GM18511 (cell line): Measurements from ENCODE around the gene TESMIN.

Experiments
- ATAC-seq: cut with Tn5 transposase; IDR thresholded peaks from one replicate; pipeline ENCODE4 v1.9.1; 2021; ENCODE audit warnings: mild to moderate bottlenecking, moderate library complexity; ENCODE audit not compliant: unreplicated experiment

The TESMIN gene

DNA sequence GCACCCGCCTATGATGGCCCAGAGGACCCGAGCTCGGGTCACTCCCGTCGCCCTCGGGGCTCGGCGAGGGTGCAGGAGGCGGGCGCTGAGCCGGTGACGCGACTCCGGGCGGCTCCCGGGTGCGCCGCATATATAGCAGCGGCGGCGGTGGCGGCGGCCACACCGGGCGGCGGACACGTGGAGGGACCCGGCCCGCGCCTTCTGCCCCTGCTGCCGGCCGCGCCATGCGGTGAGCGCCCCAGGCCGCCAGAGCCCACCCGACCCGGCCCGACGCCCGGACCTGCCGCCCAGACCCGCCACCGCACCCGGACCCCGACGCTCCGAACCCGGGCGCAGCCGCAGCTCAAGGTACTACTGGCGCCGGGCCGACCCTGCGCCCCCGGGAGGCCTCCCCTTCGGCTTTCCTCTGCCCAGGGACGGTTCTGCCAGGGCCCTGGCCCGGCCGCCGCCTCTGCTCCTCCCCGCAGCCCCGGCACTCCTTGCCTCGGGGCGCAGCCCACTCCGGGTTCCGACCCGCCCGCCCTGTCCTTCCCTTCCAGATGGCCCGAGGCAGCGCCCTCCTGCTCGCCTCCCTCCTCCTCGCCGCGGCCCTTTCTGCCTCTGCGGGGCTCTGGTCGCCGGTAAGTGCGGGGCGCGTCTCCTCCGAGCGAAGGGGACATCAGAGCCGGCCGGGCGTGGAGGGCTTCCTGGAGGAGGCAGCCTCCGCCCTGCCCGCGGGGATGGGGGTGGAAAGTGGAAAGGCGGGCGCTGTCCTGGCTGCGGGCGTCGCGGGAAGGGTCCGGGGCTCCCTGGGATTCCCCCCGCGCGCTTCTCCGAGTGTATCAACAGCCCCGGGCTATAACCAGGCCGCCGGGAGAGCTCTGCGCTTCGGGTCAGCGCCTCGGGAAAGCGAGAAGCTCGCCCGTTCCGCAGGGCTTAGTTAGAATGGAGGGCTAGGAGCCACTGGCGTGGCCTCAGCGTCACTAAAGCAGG, 66.6 kb downstream of the TESMIN start, which contains the start of gene GAL:
Gene GAL (plus strand): TSS at position 160 of the 972 bp plus-strand sequence. CDS start 380 bp downstream, at position 540.
- ATAC-seq = no peak

DNA sequence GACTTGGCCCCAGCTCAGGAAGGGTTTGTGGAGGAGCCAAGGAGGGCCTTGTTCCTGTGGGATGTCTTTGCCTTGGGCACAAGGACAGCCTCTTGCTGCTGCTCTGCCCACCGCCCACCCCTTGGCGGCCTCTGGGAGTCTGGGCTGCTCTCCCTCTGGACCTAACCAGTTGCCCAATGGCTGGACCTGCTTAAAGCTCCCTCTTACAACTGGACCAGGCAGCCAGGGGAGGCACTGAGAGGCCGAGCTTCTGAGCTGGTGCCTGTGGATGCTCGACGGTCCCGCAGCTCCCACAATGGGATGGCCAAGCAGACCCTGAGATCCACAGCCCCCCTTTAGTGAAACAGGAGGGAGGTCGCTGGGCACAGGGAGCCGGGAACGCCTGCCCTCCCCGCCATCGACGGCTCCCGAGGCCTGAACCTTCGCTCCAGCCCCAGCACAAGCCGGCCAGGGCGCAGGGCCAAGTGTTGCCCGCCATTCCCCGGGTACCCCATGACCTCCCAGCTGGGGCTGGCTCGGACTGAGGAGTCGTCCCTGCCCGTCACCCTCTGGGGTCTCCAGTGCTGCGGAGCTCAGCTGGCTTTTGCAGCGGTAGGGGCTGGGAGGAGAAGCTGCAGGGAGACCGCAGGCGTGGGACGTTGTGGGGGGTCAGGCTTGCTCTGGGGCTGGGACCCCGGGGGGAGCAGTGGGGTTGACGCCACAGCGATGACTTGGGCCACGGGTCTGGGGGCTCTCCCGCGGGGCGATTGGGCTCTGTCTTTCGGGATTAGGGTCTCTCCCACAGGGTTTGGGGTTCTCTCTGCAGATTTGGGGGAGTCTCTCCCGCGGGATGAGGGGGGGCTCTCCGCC, 67.6 kb downstream of the TESMIN start:
- no peak for ATAC-seq

DNA sequence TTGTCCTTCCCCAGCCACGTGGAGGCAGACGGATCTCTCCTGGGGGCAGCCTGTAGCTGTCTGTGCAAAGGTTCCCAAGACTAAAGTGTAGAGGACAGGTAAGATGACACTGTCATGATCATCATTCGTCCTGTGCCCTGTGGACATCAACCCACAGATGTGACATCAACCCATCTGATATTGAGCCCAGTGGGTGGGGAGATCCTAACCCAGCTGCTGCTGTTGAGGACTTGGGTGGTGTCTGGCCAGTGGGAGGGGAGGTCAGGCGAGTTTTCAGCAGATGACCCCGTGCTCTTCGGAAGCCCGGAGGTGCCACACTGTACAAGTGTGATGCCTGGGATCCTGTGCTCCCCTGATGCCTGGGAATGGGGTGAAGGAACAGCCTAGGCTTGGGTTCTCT, 68.2 kb downstream of the TESMIN start:
- ATAC-seq = no peak

DNA sequence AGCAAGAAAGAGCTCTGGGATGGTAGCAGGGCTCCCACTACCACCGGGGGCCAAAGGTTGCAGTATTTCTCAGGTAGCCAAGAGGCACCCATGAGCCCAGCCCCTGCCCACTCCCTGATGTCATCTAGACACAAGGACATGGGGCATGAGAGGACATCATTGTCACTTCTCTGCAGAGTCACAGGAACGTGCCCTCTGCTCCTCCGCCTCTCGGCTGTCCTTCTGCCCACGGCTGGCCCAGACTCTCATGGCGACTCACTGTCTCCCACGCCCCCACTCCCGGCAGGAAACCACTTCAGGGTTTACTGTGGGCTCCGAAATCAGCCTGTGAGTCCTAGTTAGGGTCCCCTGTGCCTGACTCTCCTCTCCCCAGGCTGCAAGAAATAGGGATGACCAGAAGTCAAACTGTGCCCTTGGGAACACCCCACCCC, 68.8 kb downstream of the TESMIN start:
- no peak for ATAC-seq

DNA sequence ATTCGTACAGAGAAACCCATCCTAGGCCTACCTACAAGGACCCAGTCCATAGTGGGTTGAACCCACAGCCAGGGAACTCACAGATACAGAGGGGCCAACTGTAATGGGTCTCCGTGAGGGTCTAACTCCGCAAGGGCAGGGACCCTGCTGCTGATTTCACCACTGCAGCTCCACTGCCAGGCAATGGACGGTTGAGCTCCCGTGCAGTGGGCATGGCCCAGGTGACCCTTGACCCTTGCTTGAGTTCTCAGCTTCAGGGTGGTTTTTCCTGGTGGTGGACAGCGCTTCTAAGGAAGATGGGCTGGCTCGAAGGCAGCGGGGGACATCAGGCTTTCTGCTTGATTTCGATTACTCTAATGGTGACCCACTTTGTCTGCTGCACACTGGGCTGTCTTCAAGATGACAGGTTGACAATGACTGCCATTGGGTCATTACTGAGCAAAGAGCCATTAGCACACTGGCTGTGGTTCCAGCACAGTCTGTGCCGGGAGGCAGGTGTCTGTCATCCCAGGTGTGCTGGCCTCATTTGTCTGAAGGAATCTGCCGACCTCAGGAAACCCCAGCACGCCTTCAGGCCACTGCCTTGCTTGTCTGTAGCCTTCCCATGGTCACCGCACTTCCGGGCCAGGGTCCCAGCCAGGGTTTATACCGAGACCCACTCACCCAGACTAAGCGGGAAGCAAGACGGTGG, 70.6 kb downstream of the TESMIN start:
- no peak for ATAC-seq

DNA sequence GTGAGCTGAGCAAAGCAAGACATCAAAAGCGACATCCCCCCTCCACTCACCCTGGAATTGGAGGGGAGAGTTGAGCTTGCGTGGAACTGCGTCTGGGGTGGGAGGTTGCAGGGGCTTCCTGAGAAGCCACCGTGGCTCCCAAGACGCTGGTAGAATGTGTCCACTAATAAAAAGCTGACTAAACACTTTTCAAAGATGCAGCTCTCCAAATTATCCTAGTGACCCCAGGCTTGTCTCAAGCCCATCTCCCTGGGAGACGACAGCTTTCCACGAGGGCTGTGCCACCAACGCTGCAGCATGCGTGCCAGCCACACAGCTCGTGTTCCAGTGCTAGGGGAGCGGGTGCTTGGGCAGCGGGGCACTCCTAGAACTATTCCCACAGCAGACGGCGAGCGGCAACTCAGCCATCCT, 73.3 kb downstream of the TESMIN start:
- no peak for ATAC-seq

DNA sequence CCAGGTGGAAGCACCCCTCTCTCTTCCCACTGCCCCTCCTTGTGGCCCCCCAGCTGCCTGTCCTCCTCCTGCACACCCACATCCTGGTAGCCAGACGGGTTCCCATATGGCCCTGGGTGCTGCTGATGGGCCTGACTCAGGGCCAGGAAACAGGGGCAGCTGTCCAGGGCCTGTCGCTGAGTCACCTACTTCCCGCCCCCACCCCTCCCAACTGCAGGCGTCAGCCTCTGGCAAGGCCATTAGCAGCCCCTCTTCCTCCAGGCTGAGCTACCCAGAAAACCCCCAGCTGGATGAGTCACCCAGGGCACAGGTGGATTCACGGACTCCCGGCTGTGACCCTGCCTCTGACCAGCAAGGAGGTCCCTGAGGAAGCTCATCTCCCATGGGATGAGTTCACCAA, 73.9 kb downstream of the TESMIN start:
- ATAC-seq = no peak

DNA sequence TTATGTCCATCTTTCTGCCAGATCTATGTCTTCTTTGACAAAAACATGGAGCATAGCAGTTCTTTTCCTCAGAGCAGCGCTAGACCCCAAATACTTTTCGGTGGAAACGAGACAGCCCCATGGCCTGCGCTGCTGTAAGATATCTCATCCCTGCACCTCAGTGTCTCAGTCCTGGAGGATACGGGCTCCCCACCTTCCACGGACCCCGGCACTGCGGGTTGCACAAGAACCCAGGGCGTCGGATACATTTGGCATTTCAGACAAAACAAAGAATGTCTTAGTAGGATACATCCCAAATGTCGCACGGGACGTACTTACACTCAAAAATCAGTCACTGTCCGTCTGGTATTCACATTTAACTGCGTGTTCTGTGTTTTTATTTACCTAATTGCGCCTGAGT, 76.9 kb downstream of the TESMIN start:
- ATAC-seq = no peak

DNA sequence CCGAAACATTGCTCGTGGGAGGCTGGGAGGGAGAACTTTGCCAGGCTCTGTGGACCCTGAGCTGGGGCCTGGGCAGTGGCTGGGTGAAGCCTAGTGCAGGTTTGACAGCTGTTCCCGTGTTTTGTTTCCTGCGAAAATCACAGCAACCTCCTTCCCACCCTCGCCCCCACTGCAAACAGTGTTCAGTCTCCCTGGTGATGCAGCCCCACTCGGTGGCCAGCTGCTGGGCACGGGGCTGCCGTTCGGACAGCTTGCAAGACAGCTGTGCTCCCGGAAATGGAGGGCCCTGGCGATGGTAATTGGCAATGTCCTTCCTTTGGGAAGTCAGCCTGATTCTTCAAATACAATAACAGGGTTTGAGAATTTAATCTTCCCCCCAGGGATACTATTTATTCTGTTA, 77.3 kb downstream of the TESMIN start:
- ATAC-seq = no peak

DNA sequence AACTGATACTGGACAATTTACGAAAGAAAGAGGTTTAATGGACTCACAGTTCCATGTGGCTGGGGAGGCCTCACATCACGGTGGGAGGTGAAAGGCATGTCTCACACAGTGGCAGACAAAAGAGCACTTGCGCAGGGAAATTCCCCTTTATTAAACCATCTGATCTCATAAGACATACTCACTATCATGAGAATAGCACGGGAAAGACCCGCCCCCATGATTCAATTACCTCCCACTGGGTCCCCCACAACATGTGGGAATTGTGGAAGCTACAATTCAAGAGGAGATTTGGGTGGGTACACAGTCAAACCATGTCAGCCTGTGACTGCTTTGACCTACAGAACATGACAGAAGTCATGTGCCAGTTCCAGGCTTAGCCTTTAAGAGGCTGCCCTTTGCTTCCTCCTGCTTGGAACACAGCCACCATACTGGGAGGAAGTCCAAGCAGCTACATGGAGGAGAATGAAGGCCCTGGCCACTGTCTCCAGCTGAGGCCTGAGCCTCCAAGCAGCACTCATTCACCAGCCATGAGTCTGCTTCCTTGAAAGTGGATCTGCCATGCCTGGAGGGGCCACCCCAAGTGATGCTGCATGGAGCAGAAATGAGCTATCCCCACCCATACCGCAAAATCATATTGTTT, 77.9 kb downstream of the TESMIN start:
- no peak for ATAC-seq

DNA sequence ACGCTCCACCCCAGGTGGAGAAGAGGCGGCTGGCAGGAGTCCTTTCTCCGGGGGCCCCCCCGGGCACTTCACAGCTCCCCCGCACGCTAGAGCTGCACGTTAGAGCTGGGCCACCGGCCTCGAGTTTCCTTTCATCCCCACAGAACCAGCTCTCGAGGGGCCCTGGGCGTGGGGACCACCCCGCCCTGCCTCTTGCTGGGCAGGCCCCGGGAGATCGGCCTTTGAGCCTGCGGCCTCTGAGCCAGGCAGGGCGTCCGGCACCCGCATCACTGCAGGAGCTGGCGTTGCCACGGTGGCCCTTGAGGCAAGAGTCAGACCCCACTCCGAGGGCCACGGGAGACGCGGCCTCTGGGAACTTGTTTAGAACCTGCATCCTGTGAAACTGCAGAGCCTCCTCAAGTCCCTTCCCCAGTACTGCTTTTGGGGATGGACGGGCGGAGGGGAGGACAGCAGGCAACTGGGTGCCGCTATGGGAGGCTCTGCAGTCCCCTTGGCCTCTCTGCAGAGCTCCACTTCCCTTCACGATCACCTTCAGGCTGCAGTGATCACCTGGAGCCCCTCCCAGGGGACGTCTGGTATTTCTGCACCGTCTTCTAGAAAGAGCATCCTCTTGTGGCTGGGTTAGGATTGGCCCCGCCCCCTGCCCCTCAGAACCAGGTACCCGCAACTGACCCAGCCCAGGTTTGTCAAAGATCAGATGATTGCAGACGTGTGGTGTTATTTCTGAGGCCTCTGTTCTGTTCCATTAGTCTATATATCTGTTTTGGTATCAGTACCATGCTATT, 80.9 kb downstream of the TESMIN start:
- no peak for ATAC-seq

DNA sequence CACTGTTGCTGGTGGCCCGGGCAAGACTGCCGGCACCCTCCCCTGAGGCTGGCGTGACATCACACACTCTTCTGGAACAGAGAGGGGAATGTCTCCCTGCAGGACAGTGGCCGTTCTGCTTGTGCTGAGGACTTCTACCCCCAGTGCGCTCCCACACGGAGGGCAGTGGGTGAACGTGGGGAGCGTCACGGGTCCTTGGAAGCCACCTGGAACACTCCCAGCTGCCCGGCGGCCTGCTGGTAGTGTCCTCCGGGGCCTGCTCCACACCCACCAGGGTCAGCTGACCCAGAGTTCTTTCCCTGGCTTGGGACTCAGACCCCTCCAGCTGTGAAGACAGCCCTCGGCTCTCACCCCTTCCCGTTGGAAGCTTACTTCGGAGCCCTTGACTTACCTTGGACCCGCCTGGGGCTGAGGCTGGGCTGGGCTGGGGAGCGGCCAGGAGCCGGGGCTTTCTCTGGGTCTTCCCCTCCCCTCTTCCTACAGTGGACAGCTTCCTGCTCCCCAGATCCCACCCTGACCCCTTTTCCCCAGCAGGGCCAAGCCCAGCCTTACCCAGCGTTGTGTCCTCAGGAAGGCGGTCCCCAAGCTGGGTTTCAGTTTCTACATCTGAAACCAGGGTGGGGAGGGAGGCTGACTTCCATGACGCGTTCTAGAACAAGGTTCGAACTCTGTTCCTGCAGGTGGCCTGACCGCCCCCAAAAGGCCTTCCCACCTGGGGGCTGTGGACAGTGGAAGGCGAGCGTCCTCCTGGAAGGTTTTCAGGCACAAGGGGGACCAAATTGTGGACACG, 81.8 kb downstream of the TESMIN start:
- ATAC-seq = no peak

DNA sequence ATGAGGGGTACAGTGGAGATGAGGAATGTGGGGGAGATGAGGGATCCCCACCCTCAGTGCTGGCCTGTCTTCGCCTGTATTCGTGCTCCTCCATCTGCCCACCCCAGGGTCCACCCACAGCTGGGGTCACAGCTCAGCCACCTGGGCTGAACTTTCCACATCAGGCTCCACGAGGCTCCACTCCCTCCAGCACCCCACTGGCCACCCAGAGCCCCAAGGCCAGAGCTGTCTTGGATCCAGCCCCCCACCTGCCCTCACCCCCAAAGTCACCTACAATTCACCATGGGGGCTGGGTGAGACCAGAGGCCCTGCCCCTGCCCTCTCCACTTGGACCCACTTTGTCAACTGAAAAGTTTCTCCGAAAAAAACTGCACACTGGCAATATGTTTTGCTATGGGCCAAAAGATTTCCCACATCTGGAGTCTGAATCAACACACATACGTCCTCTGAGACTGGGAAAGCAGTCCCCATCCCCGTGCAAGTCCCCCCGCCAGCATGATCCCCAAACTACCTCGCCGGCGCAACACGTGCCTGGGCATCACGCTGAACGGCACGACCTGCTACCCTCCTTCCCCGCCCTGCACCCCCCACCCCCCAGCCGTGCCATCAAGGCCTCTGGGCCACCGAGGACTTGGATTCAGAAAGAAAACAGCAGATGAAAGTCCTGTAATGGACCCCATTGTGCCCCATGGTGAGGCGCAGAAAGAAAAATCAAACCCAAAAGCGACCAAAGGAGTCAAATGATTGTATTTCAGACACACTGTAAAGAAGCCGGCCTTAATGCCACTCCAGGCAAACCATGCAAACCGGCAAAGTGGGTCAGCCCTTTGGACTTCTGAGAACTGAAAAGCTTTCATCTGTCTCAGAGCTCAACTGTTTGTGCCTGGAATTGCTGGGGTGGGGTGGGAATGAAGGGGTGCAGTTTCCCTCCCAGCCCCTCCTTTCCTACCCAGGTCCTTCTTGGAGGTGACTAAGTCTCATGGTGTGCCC, 83.5 kb downstream of the TESMIN start:
- no peak for ATAC-seq

DNA sequence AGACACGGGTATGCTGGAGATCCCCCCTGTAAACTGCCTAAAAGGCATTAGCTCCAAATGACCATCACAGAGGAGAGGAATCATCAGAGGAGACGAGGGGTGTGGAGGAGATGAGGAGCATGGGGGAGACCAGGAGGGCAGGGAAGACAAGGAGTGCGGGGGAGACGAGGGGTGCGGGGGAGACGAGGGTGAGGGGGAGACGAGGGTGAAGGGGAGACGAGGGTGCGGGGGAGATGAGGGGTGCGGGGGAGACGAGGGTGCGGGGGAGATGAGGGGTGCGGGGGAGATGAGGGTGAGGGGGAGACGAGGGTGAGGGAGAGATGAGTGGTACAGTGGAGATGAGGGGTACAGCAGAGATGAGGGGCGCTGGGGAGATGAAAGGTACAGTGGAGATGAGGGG, 84.5 kb downstream of the TESMIN start:
- ATAC-seq = no peak

DNA sequence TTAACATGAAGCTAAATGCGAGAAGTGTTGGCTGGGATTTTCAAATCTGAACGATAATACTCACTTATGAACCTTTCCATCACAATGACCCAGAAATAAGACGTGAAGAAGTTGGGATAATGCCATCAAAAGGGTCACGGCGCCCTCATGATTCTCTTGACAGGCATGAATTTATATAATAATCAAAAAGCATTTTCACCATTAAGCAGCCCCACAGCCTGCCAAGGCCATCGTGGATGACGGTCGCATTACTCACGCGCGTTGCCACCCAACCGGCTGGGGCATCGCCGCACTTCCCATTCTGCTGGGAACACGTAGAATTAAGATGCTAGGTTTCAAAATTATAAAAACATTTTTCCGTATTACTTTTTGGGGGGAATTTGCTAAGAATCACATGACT, 85.9 kb downstream of the TESMIN start:
- ATAC-seq = no peak

DNA sequence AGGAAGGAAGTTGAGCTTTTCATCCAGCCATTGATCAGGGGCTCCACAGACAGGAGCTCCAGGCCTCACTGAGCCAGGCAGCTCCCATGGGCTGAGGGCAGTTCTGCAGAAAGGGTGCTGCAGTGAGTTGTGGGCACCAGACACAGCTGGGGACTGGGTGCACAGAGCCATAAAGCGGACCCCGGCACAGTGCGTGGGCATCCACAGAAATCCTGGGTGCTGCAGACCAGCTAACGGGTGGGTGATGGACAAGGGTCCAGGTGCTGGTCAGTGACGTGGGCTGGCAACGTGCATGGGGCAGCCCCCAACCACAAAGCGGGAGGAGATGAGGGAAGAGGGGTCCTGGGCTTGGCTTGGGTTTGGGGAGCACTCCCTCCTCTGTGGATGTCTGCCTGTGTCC, 86.4 kb downstream of the TESMIN start:
- no peak for ATAC-seq

DNA sequence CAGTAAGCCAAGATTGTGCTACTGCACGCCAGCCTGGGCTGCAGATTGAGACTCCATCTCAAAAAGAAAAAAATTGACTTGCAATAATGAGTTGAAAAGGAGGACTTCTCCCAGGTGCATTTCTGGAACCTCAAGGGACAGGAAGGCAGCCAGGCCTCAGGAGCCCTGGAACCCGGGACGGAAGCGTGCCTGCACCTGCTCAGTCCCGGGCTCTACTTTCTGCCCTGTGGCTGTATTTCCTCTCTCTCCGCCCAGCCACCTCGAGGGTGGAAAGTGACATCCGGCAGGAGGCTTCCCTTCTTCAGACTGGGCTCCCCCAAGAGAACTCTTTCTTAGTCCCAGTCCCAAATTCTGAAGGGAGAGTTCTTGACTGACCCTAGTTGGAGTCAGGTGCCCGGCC, 87.2 kb downstream of the TESMIN start:
- ATAC-seq = no peak

DNA sequence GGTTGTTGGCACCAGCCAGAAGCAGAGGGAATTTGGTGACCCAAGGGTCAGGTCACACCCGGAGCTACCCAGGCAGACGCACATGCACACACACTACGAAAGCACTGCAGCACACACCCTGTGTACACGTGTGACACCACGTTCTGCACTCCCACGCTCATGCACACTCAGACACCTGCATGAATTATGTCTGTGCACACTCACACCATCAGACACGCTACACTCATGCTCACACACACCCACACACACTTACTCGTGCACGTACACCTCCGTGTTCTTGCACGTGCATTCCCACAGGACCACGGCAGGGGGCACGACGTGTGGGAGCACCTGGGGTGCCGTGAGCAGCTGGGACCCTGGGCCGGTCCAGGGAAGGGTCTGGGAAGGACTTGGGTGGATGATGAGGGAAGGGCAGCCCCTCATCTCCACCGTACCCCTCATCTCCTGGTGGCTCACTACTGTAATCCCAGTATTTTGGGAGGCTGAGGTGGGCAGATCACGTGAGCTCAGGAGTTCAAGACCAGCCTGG, 87.8 kb downstream of the TESMIN start:
- ATAC-seq = no peak
